ENCODE measurements around the gene DICER1.

DICER1 gene

DNA sequence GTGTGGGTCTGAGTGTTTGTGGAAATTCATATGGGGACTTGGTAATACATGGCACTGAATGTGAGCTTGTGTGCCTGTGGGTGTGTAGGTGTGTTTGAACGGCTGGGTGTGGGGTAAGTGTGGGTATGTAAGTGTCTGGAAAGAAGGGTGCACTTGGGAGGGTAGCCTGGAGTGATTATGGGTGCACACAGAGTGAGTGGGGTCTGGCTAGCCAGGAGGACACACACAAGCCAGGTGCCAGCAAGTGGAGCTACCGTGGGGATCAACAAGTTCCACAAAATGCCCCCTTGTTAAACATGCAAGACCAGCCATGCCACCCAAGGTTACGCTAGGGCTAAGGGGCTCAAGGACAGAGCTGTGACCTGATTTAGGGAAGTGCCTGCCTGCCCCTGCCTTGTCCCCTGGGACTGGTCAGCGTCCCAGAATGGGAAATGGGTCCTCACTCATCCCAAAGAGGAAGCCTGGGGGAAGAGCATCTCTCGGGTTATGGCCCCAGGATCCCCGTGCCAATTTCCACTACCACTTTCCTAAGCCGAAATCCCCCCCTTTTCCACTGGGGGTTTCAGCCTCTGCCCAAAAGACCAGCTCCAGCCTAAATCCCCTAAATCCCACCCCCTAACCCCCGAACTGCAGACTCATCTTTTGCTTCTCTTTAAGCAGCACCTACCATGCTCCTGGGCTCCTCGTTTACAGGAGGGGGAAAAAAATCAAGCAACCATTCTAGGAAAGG lies 118.6 kb downstream of the DICER1 start:
- ChIA-PET POLR2A (no interaction called here), CTCF (no interaction called here)
- TF ChIP-seq, protein P1, sequence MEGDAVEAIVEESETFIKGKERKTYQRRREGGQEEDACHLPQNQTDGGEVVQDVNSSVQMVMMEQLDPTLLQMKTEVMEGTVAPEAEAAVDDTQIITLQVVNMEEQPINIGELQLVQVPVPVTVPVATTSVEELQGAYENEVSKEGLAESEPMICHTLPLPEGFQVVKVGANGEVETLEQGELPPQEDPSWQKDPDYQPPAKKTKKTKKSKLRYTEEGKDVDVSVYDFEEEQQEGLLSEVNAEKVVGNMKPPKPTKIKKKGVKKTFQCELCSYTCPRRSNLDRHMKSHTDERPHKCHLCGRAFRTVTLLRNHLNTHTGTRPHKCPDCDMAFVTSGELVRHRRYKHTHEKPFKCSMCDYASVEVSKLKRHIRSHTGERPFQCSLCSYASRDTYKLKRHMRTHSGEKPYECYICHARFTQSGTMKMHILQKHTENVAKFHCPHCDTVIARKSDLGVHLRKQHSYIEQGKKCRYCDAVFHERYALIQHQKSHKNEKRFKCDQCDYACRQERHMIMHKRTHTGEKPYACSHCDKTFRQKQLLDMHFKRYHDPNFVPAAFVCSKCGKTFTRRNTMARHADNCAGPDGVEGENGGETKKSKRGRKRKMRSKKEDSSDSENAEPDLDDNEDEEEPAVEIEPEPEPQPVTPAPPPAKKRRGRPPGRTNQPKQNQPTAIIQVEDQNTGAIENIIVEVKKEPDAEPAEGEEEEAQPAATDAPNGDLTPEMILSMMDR (IDR thresholded peaks at IDR 0.05; ENCODE audit: insufficient read depth, low read length, missing control alignments): no peak
- DNase-seq (ENCODE audit: low read depth, low spot score): no peak
- H3K4me3 ChIP-seq (ENCODE audit: low read depth, low read length): no peak overlapping the region

DNA sequence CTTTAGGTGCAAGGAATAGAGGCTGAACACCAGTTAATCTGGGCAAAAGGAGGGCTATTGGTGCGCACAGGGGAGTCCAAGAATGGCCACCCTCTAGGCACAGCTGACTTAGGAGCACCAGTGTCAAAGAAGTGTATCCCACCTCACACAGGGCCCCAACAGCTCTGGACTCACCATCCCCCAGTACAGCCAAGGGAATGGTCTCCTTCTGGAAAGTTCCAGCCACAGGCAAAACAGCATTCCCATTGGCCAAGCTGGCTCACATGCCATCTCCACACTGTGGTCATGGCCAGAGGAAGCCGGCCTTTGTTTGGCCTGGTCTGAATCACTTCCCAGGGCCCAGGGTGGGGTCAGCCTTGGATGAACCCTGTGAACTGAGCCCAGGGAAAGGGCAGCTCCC lies 120.1 kb downstream of the DICER1 start:
- ChIA-PET CTCF (no interaction called here), POLR2A (no interaction called here)
- H3K4me3 ChIP-seq (ENCODE audit: low read depth, low read length): no peak overlapping the region
- DNase-seq (ENCODE audit: low read depth, low spot score): no peak
- TF ChIP-seq, protein P1 (IDR thresholded peaks at IDR 0.05; ENCODE audit: insufficient read depth, low read length, missing control alignments): no peak
